Dendritic cell treated with granulocyte-macrophage colony-stimulating factor and Interleukin-4, amounts not matched to agents 40 ng/mL and 50 ng/mL, for 4 days (primary cell): Measurements from ENCODE around the gene LNX1.

Source experiments
- H3K27ac Mint-ChIP-seq: one replicate; pipeline ENCODE4 v1.8.0; 2022; ENCODE audit warnings: mild to moderate bottlenecking, mixed read lengths
- H3K27me3 Mint-ChIP-seq: one replicate; pipeline ENCODE4 v1.8.0; 2022; ENCODE audit warnings: mild to moderate bottlenecking, mixed read lengths
- H3K36me3 Mint-ChIP-seq: one replicate; pipeline ENCODE4 v1.8.0; 2022; ENCODE audit warnings: low read depth, mixed read lengths
- H3K4me1 Mint-ChIP-seq: one replicate; pipeline ENCODE4 v1.8.0; 2022; ENCODE audit warnings: low read depth, mixed read lengths
- H3K4me3 Mint-ChIP-seq: one replicate; pipeline ENCODE4 v1.8.0; 2022; ENCODE audit warnings: mild to moderate bottlenecking, moderate library complexity, mixed read lengths
- H3K9me3 Mint-ChIP-seq: one replicate; pipeline ENCODE4 v1.8.0; 2022; ENCODE audit warnings: mixed read lengths
- intact Hi-C: fragments of 100-400 bp; cut with micrococcal nuclease; formaldehyde crosslinking; loops from one replicate; pipeline ENCODE4 v1.15.0; 2022

LNX1 gene

GRCh38 chr4:53548662-53549061 lies 42.6 kb downstream of the LNX1 start:
- intact Hi-C loops: no loop called here
- H3K36me3 Mint-ChIP-seq: no peaks in the 10 kb centered on the region

GRCh38 chr4:53547983-53548382 lies 43.3 kb downstream of the LNX1 start:
- Mint-ChIP-seq H3K4me1 (no peaks in the 10 kb centered on the region), H3K27ac (no peak overlapping the region), H3K9me3 (no peaks in the 10 kb centered on the region), H3K36me3 (no peaks in the 10 kb centered on the region), H3K27me3 (no peaks in the 10 kb centered on the region), H3K4me3 (no peak overlapping the region)
- intact Hi-C loops: no loop called here

More at GRCh38 chr4:53548662-53549061, 42.6 kb downstream of the LNX1 start:
- no peaks in the 10 kb centered on the region for H3K4me1 Mint-ChIP-seq
- no peaks in the 10 kb centered on the region for H3K27me3 Mint-ChIP-seq
- H3K27ac Mint-ChIP-seq: no peak overlapping the region
- H3K4me3 Mint-ChIP-seq: no peak overlapping the region
- H3K9me3 Mint-ChIP-seq: no peaks in the 10 kb centered on the region

- intact Hi-C loops: no loop called here
- Mint-ChIP-seq H3K4me3 (no peak overlapping the region), H3K27me3 (no peaks in the 10 kb centered on the region), H3K27ac (no peak overlapping the region), H3K36me3 (no peaks in the 10 kb centered on the region), H3K9me3 (no peaks in the 10 kb centered on the region), H3K4me1 (no peaks in the 10 kb centered on the region)
Measured at GRCh38 chr4:53545942-53546581, 45.2 kb downstream of the LNX1 start.

- H3K27me3 Mint-ChIP-seq: no peaks in the 10 kb centered on the region
- no peak overlapping the region for H3K27ac Mint-ChIP-seq
- no peak overlapping the region for H3K4me3 Mint-ChIP-seq
- H3K4me1 Mint-ChIP-seq: no peaks in the 10 kb centered on the region
- intact Hi-C loops: no loop called here
- H3K36me3 Mint-ChIP-seq: no peaks in the 10 kb centered on the region
- H3K9me3 Mint-ChIP-seq: no peaks in the 10 kb centered on the region
Measured at GRCh38 chr4:53545273-53545672, 46.0 kb downstream of the LNX1 start.

GRCh38 chr4:53543561-53543960 lies 47.7 kb downstream of the LNX1 start:
- Mint-ChIP-seq H3K4me1 (no peaks in the 10 kb centered on the region), H3K27me3 (peaks cover 1% of the 10 kb centered on the region), H3K4me3 (no peak overlapping the region), H3K9me3 (no peaks in the 10 kb centered on the region), H3K27ac (no peak overlapping the region), H3K36me3 (no peaks in the 10 kb centered on the region)
- intact Hi-C loops: no loop called here

GRCh38 chr4:53541577-53542206 lies 49.6 kb downstream of the LNX1 start:
- H3K4me1 Mint-ChIP-seq: no peaks in the 10 kb centered on the region
- H3K27me3 Mint-ChIP-seq: peaks cover 7% of the 10 kb centered on the region
- no peak overlapping the region for H3K27ac Mint-ChIP-seq
- no peak overlapping the region for H3K4me3 Mint-ChIP-seq
- no peaks in the 10 kb centered on the region for H3K9me3 Mint-ChIP-seq
- H3K36me3 Mint-ChIP-seq: no peaks in the 10 kb centered on the region
- intact Hi-C loops: no loop called here

- Mint-ChIP-seq H3K27me3 (peaks cover 11% of the 10 kb centered on the region), H3K4me3 (no peak overlapping the region), H3K4me1 (peaks cover 12% of the 10 kb centered on the region), H3K27ac (no peak overlapping the region), H3K36me3 (no peaks in the 10 kb centered on the region), H3K9me3 (no peaks in the 10 kb centered on the region)
- intact Hi-C loops: no loop called here
Measured at GRCh38 chr4:53538756-53539155, 52.5 kb downstream of the LNX1 start.

GRCh38 chr4:53537606-53538005 lies 53.7 kb downstream of the LNX1 start:
- Mint-ChIP-seq H3K4me1 (peaks cover 12% of the 10 kb centered on the region), H3K36me3 (no peaks in the 10 kb centered on the region), H3K4me3 (no peak overlapping the region), H3K9me3 (no peaks in the 10 kb centered on the region), H3K27ac (no peak overlapping the region), H3K27me3 (peaks cover 11% of the 10 kb centered on the region)
- intact Hi-C loops: no loop called here

- Mint-ChIP-seq H3K27me3 (peaks cover 11% of the 10 kb centered on the region), H3K4me3 (no peak overlapping the region), H3K4me1 (peaks cover 12% of the 10 kb centered on the region), H3K36me3 (no peaks in the 10 kb centered on the region), H3K9me3 (no peaks in the 10 kb centered on the region), H3K27ac (no peak overlapping the region)
- intact Hi-C loops: no loop called here
Measured at GRCh38 chr4:53536328-53536727, 55.0 kb downstream of the LNX1 start.

- Mint-ChIP-seq H3K4me3 (no peak overlapping the region), H3K27ac (no peak overlapping the region), H3K9me3 (no peaks in the 10 kb centered on the region), H3K36me3 (no peaks in the 10 kb centered on the region), H3K4me1 (peaks cover 12% of the 10 kb centered on the region), H3K27me3 (peaks cover 11% of the 10 kb centered on the region)
- intact Hi-C loops: no loop called here
Measured at GRCh38 chr4:53535567-53535966, 55.7 kb downstream of the LNX1 start.

- no peak overlapping the region for H3K4me3 Mint-ChIP-seq
- H3K36me3 Mint-ChIP-seq: no peaks in the 10 kb centered on the region
- H3K9me3 Mint-ChIP-seq: no peaks in the 10 kb centered on the region
- intact Hi-C loops: no loop called here
- no peak overlapping the region for H3K27ac Mint-ChIP-seq
- H3K27me3 Mint-ChIP-seq: peaks cover 10% of the 10 kb centered on the region
- H3K4me1 Mint-ChIP-seq: peaks cover 12% of the 10 kb centered on the region
Measured at GRCh38 chr4:53534684-53535083, 56.6 kb downstream of the LNX1 start.

- Mint-ChIP-seq H3K36me3 (no peaks in the 10 kb centered on the region), H3K27me3 (peaks cover 5% of the 10 kb centered on the region), H3K9me3 (no peaks in the 10 kb centered on the region), H3K4me1 (peaks cover 12% of the 10 kb centered on the region), H3K4me3 (no peak overlapping the region), H3K27ac (no peak overlapping the region)
- intact Hi-C loops: no loop called here
Measured at GRCh38 chr4:53532521-53532920, 58.8 kb downstream of the LNX1 start.

- H3K36me3 Mint-ChIP-seq: no peaks in the 10 kb centered on the region
- intact Hi-C loops: no loop called here
- H3K4me3 Mint-ChIP-seq: no peak overlapping the region
- H3K27me3 Mint-ChIP-seq: peaks cover 4% of the 10 kb centered on the region
- H3K27ac Mint-ChIP-seq: no peak overlapping the region
- H3K4me1 Mint-ChIP-seq: peaks cover 12% of the 10 kb centered on the region
- H3K9me3 Mint-ChIP-seq: no peaks in the 10 kb centered on the region
Measured at GRCh38 chr4:53531585-53532224, 59.6 kb downstream of the LNX1 start.

- Mint-ChIP-seq H3K4me3 (no peak overlapping the region), H3K27ac (peak overlapping the region; percentile 8), H3K9me3 (no peaks in the 10 kb centered on the region), H3K36me3 (no peaks in the 10 kb centered on the region), H3K4me1 (no peaks in the 10 kb centered on the region), H3K27me3 (no peaks in the 10 kb centered on the region)
- intact Hi-C loops: no loop called here
Measured at GRCh38 chr4:53529025-53529424, 62.3 kb downstream of the LNX1 start.
